Measurements from ENCODE around the gene ADARB2.

GRCh38 chr10:1635340-1635739, 102.0 kb downstream of the ADARB2 start:
- TF ChIP-seq POLR2AphosphoS5 (IDR thresholded peaks at IDR 0.05): no peak
- TF ChIP-seq, protein P1, sequence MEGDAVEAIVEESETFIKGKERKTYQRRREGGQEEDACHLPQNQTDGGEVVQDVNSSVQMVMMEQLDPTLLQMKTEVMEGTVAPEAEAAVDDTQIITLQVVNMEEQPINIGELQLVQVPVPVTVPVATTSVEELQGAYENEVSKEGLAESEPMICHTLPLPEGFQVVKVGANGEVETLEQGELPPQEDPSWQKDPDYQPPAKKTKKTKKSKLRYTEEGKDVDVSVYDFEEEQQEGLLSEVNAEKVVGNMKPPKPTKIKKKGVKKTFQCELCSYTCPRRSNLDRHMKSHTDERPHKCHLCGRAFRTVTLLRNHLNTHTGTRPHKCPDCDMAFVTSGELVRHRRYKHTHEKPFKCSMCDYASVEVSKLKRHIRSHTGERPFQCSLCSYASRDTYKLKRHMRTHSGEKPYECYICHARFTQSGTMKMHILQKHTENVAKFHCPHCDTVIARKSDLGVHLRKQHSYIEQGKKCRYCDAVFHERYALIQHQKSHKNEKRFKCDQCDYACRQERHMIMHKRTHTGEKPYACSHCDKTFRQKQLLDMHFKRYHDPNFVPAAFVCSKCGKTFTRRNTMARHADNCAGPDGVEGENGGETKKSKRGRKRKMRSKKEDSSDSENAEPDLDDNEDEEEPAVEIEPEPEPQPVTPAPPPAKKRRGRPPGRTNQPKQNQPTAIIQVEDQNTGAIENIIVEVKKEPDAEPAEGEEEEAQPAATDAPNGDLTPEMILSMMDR (IDR thresholded peaks at IDR 0.05): no peak
- no peak for TF ChIP-seq EP300 (IDR thresholded peaks at IDR 0.05)

All from esophagus muscularis mucosa (tissue), 4 donors.